Measurements from ENCODE around the gene FKBP5.

FKBP5 gene

DNA sequence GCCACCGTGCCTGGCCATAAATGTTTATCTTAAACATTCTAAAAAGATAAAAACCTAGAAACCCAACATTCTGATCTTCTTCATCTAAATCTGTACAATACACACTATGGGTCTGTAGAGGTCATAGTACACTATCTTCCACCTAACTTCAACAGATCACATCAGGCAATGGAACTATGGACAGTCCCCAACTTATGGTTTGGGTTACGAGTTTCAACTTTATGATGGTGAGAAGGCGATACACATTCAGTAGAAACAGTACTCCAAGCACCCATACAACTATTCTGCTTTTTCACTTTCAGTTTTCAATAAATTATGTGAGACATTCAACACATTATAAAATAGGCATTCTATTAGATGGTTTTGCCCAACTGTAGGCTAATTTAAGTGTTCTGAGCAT lies 23.1 kb downstream of the FKBP5 start:
- H3K4me3 ChIP-seq (ENCODE audit: low read depth, low read length, poor library complexity, severe bottlenecking), result no peak overlapping the region
- H3K9me3 ChIP-seq (ENCODE audit: low read length), result no peaks in the 10 kb centered on the region
- no peak overlapping the region for H2AFZ ChIP-seq (ENCODE audit: low read length)
- H3K27me3 ChIP-seq (ENCODE audit: insufficient read depth, low read length), result no peaks in the 10 kb centered on the region
- no peaks in the 10 kb centered on the region for H4K20me1 ChIP-seq (ENCODE audit: insufficient read depth, low read length)
- peak overlapping the region; percentile 13; the same call in 1 of the 2 replicates for H3K4me2 ChIP-seq (ENCODE audit: low read length)
- H3K79me2 ChIP-seq (ENCODE audit: insufficient read depth, low read length), result peaks cover 88% of the 10 kb centered on the region
- peaks cover 82% of the 10 kb centered on the region for H3K4me1 ChIP-seq (ENCODE audit: insufficient read depth, low read length, severe bottlenecking)
- peak overlapping the region; percentile 69 for H3K27ac ChIP-seq (ENCODE audit: low read depth, low read length, poor library complexity, severe bottlenecking)
- TF ChIP-seq, protein P1, sequence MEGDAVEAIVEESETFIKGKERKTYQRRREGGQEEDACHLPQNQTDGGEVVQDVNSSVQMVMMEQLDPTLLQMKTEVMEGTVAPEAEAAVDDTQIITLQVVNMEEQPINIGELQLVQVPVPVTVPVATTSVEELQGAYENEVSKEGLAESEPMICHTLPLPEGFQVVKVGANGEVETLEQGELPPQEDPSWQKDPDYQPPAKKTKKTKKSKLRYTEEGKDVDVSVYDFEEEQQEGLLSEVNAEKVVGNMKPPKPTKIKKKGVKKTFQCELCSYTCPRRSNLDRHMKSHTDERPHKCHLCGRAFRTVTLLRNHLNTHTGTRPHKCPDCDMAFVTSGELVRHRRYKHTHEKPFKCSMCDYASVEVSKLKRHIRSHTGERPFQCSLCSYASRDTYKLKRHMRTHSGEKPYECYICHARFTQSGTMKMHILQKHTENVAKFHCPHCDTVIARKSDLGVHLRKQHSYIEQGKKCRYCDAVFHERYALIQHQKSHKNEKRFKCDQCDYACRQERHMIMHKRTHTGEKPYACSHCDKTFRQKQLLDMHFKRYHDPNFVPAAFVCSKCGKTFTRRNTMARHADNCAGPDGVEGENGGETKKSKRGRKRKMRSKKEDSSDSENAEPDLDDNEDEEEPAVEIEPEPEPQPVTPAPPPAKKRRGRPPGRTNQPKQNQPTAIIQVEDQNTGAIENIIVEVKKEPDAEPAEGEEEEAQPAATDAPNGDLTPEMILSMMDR (IDR thresholded peaks at IDR 0.05; ENCODE audit: low read length), result no peak
- H3F3A ChIP-seq (ENCODE audit: insufficient read depth, low read length), result no peaks in the 10 kb centered on the region
- H3K9ac ChIP-seq (ENCODE audit: low read length), result no peak overlapping the region
- no peaks in the 10 kb centered on the region for H3K9me2 ChIP-seq (ENCODE audit: low read depth, low read length)
- H3K36me3 ChIP-seq (ENCODE audit: insufficient read depth, low read length), result peaks cover 2% of the 10 kb centered on the region; the same call in 1 of the 2 replicates

DNA sequence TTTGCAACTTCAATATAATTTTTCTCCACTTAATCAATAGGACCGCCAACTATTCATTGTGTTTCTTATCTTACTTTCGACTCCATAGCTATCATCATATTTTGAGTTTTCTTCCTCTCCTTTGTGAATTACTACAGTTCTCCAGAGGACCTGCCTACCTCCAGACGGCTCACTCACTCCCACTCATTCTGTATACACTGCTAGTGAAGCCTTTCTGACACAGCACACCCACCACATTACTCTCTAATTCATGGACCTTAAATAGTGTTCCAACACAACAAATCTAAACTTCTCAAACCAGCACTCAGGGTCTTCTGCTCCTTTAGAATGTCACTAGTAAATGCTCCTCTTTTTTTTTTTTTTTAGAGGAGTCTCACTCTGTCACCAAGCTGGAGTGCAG lies 23.8 kb downstream of the FKBP5 start:
- H3K9ac ChIP-seq (ENCODE audit: low read length), result no peak overlapping the region; the same call in 1 of the 2 replicates
- peak overlapping the region; percentile 45; the same call in 1 of the 2 replicates for H3K4me2 ChIP-seq (ENCODE audit: low read length)
- H2AFZ ChIP-seq (ENCODE audit: low read length), result no peak overlapping the region
- H4K20me1 ChIP-seq (ENCODE audit: insufficient read depth, low read length), result no peaks in the 10 kb centered on the region
- H3K9me3 ChIP-seq (ENCODE audit: low read length), result no peaks in the 10 kb centered on the region
- H3K36me3 ChIP-seq (ENCODE audit: insufficient read depth, low read length), result no peaks in the 10 kb centered on the region
- no peak for TF ChIP-seq EZH2 (IDR thresholded peaks at IDR 0.05; ENCODE audit: borderline replicate concordance, low read length)
- TF ChIP-seq, protein P1 (IDR thresholded peaks at IDR 0.05; ENCODE audit: low read length), result no peak
- peaks cover 76% of the 10 kb centered on the region for H3K4me1 ChIP-seq (ENCODE audit: insufficient read depth, low read length, severe bottlenecking)
- no peaks in the 10 kb centered on the region for H3K27me3 ChIP-seq (ENCODE audit: insufficient read depth, low read length)
- H3K4me3 ChIP-seq (ENCODE audit: low read depth, low read length, poor library complexity, severe bottlenecking), result peak overlapping the region; percentile 3
- H3K27ac ChIP-seq (ENCODE audit: low read depth, low read length, poor library complexity, severe bottlenecking), result peak overlapping the region; percentile 50
- H3F3A ChIP-seq (ENCODE audit: insufficient read depth, low read length), result no peaks in the 10 kb centered on the region
- no peaks in the 10 kb centered on the region for H3K9me2 ChIP-seq (ENCODE audit: low read depth, low read length)
- H3K79me2 ChIP-seq (ENCODE audit: insufficient read depth, low read length), result peaks cover 82% of the 10 kb centered on the region

DNA sequence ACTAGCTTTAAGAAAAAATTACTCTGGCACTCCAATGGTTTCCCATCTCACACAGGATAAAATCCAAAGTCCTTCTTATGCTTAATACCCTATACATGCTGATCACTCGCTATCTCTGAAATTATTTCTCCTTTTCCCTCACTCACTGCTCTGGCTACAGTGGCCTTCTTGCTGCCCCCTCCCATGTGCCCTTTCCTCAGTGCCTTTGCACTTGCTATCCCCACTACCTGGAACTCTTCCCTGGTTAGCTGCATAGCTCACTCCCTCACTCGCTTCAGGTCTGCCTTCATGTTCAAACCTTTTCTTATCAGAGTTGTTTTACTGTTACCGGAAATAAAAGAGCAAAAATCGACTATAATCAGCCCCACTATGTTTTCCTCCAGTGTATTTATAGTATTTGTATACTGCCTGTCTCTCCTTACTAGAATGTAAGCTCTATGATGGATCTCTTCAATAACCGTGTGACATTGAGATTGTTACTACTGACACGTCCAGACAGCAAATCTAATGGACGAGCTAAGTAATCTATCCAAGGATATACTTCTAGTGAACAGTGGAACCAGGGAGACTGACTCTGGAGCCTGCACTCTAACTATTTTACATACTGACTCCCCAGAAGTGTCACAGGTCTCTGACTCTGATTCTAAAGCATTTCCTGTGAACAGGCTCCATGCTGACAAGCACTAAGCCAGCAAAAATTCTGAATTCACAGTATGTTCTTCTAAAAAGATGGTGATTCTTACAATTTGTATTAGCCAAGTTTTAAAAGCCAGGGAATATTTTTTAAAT lies 25.1 kb downstream of the FKBP5 start:
- Histone ChIP-seq H3K27me3 (ENCODE audit: insufficient read depth, low read length) (no peaks in the 10 kb centered on the region), H3F3A (ENCODE audit: insufficient read depth, low read length) (no peaks in the 10 kb centered on the region), H3K9ac (ENCODE audit: low read length) (peak overlapping the region; percentile 25; the same call in 1 of the 2 replicates), H3K4me3 (ENCODE audit: low read depth, low read length, poor library complexity, severe bottlenecking) (peak overlapping the region; percentile 3), H3K4me1 (ENCODE audit: insufficient read depth, low read length, severe bottlenecking) (peaks cover 63% of the 10 kb centered on the region), H2AFZ (ENCODE audit: low read length) (no peak overlapping the region), H4K20me1 (ENCODE audit: insufficient read depth, low read length) (no peaks in the 10 kb centered on the region), H3K36me3 (ENCODE audit: insufficient read depth, low read length) (no peaks in the 10 kb centered on the region), H3K9me2 (ENCODE audit: low read depth, low read length) (no peaks in the 10 kb centered on the region), H3K9me3 (ENCODE audit: low read length) (no peaks in the 10 kb centered on the region), H3K79me2 (ENCODE audit: insufficient read depth, low read length) (peaks cover 69% of the 10 kb centered on the region), H3K4me2 (ENCODE audit: low read length) (peak overlapping the region; percentile 45), H3K27ac (ENCODE audit: low read depth, low read length, poor library complexity, severe bottlenecking) (peak overlapping the region; percentile 50)
- TF ChIP-seq, protein P1 (IDR thresholded peaks at IDR 0.05; ENCODE audit: low read length), result no peak
- no peak for TF ChIP-seq EZH2 (IDR thresholded peaks at IDR 0.05; ENCODE audit: borderline replicate concordance, low read length)

Data from OCI-LY1 (cell line).